Subcutaneous abdominal adipose tissue (tissue), 5 donors: ENCODE data around the gene LYSMD1.

Source experiments
- H3K27ac ChIP-seq: one replicate; pipeline ENCODE4 v1.7.0; 2013; ENCODE audit warnings: low read depth, mild to moderate bottlenecking, inconsistent platforms, low read length, moderate library complexity
- H3K27me3 ChIP-seq, 5 donors: one replicate each; pipeline ENCODE4 v1.7.0; 2013; ENCODE audit warnings: low read length in 5 of 5, inconsistent platforms in 1 of 5; ENCODE audit not compliant: control insufficient read depth in 5 of 5, insufficient read depth in 4 of 5
- H3K36me3 ChIP-seq, 5 donors: one replicate each; pipeline ENCODE4 v1.7.0; 2013; ENCODE audit warnings: low read length in 5 of 5; ENCODE audit not compliant: control insufficient read depth in 5 of 5, insufficient read depth in 5 of 5
- H3K4me1 ChIP-seq, 5 donors: one replicate each; pipeline ENCODE4 v1.7.0; 2013; ENCODE audit warnings: low read length in 5 of 5, mild to moderate bottlenecking in 3 of 5, moderate library complexity in 1 of 5; ENCODE audit not compliant: control insufficient read depth in 5 of 5, insufficient read depth in 5 of 5
- H3K4me3 ChIP-seq, 5 donors: one replicate each; pipeline ENCODE4 v1.7.0; 2013; ENCODE audit warnings: low read length in 5 of 5, low read depth in 1 of 5
- H3K9ac ChIP-seq, 5 donors: one replicate each; pipeline ENCODE4 v1.7.0; 2013; ENCODE audit warnings: low read length in 5 of 5, mild to moderate bottlenecking in 4 of 5, moderate library complexity in 3 of 5
- H3K9me3 ChIP-seq, 5 donors: one replicate each; pipeline ENCODE4 v1.7.0; 2013; ENCODE audit warnings: low read length in 5 of 5; ENCODE audit not compliant: control insufficient read depth in 5 of 5
- donor health status: healthy.
- donor health status: healthy.
- donor health status: healthy.
- donor health status: healthy.
- donor health status: healthy.

LYSMD1 gene

DNA sequence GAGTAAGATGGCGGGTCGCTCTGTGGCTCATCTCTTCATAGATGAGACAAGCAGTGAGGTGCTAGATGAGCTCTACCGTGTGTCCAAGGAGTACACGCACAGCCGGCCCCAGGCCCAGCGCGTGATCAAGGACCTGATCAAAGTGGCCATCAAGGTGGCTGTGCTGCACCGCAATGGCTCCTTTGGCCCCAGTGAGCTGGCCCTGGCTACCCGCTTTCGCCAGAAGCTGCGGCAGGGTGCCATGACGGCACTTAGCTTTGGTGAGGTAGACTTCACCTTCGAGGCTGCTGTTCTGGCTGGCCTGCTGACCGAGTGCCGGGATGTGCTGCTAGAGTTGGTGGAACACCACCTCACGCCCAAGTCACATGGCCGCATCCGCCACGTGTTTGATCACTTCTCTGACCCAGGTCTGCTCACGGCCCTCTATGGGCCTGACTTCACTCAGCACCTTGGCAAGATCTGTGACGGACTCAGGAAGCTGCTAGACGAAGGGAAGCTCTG is 6.9 kb downstream of the LYSMD1 start:
- no peaks in the 10 kb centered on the region for H3K9me3 ChIP-seq
- peaks cover 2 to 26% (median 14%) of the 10 kb centered on the region in 5 donors for H3K4me1 ChIP-seq
- no peak overlapping the region for H3K27ac ChIP-seq
- H3K4me3 ChIP-seq: no peak overlapping the region
- peaks cover 0 to 47% (median 38%) of the 10 kb centered on the region in 5 donors for H3K36me3 ChIP-seq
- H3K27me3 ChIP-seq: no peaks in the 10 kb centered on the region
- H3K9ac ChIP-seq: peak overlapping the region in 3 of 5 donors; percentile 23 to 35 (median 25)

GRCh38 chr1:151158326-151158725 is 7.4 kb downstream of the LYSMD1 start:
- Histone ChIP-seq H3K36me3 (peaks cover 0 to 47% (median 38%) of the 10 kb centered on the region in 5 donors), H3K9me3 (no peaks in the 10 kb centered on the region), H3K27ac (no peak overlapping the region), H3K9ac (peak overlapping the region in 1 of 5 donors; percentile 12), H3K27me3 (no peaks in the 10 kb centered on the region), H3K4me3 (no peak overlapping the region), H3K4me1 (peaks cover 2 to 26% (median 14%) of the 10 kb centered on the region in 5 donors)

- H3K4me3 ChIP-seq: peak overlapping the region; percentile 30 to 69 (median 49)
- H3K9me3 ChIP-seq: no peaks in the 10 kb centered on the region
- peak overlapping the region in 2 of 5 donors; percentile 19 to 25 for H3K9ac ChIP-seq
- H3K27ac ChIP-seq: no peak overlapping the region
- H3K27me3 ChIP-seq: no peaks in the 10 kb centered on the region
- peaks cover 0 to 47% (median 38%) of the 10 kb centered on the region in 5 donors for H3K36me3 ChIP-seq
- H3K4me1 ChIP-seq: peaks cover 2 to 26% (median 14%) of the 10 kb centered on the region in 5 donors
Observed at GRCh38 chr1:151157067-151157531, 8.6 kb downstream of the LYSMD1 start.

DNA sequence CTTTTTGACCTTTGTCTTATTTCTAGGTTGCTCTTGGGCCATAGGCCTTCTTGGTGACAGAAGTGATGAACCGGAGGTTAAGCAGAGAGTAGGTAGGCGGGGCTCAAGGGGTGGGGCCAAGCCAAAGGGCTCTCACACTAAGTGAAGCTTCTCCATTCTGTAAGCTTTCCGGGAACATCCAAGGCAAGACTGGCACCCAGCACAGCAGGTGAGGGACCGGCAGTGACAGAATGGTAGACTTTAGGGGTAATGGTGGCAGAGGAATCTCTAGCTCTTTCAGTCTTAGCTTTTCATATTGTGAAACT is 9.2 kb downstream of the LYSMD1 start, which contains the start of gene TNFAIP8L2:
Gene TNFAIP8L2 (plus strand): TSS at position 135 of the 305 bp plus-strand sequence. CDS start 2,049 bp downstream, outside the sequence.
- Histone ChIP-seq H3K9me3 (no peaks in the 10 kb centered on the region), H3K36me3 (peaks cover 0 to 42% (median 34%) of the 10 kb centered on the region in 5 donors), H3K4me1 (peaks cover 2 to 26% (median 14%) of the 10 kb centered on the region in 5 donors), H3K9ac (peak within 1 kb of the TSS in 2 of 5 donors; percentile 19 to 25), H3K27ac (no peak within 1 kb of the TSS), H3K4me3 (peak within 1 kb of the TSS; percentile 30 to 69 (median 49)), H3K27me3 (no peaks in the 10 kb centered on the region)

DNA sequence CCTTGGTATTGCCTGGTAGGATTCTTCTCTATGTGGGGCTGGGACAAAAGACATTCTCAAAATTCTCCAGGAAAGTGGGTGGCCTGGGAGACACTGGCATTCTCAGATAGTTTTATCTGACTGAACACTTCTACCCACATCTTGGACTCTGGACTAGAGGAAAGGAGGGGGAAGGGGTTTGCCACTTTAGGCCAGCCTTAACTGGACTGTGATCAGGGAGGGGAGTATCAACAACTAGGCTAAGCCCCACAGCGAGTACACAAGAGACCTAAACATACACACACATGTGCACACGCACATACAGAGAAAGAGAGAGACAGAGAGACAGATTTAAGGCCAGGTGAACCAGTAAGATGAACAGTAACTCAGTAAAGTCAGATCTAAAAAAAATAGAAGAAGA is 18.0 kb downstream of the LYSMD1 start:
- H3K9ac ChIP-seq: peak overlapping the region in 4 of 5 donors; percentile 61 to 76 (median 70)
- no peaks in the 10 kb centered on the region for H3K27me3 ChIP-seq
- no peak overlapping the region for H3K4me3 ChIP-seq
- H3K9me3 ChIP-seq: no peaks in the 10 kb centered on the region
- no peak overlapping the region for H3K27ac ChIP-seq
- peaks cover 3 to 43% (median 30%) of the 10 kb centered on the region in 5 donors for H3K4me1 ChIP-seq
- H3K36me3 ChIP-seq: peaks cover 0 to 2% (median 0%) of the 10 kb centered on the region in 5 donors

DNA sequence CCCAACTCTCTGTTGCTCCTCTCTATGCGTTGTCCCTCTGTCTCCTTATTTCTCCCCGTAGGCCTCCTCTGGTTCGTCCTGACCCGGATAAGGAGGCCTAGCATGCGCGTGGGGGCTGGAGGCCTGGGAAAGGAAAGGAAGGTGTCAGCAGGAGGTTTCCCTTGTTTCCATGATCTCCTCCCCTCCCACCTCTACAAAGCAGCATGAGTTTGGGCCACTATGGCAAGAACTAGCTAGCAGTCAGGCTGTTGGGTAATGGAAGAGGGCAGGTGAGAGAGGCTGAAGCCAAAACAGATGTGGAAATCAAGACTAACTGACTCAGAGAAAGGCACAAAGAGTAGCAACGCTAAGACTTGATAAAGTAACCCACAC is 18.6 kb downstream of the LYSMD1 start:
- Histone ChIP-seq H3K4me3 (peak overlapping the region; percentile 65 to 90 (median 82)), H3K9me3 (no peaks in the 10 kb centered on the region), H3K27me3 (no peaks in the 10 kb centered on the region), H3K9ac (peak overlapping the region; percentile 48 to 76 (median 64)), H3K36me3 (peaks cover 0 to 2% (median 0%) of the 10 kb centered on the region in 5 donors), H3K27ac (peak overlapping the region; percentile 30), H3K4me1 (peaks cover 3 to 43% (median 30%) of the 10 kb centered on the region in 5 donors)

GRCh38 chr1:151146412-151147131 is 19.1 kb downstream of the LYSMD1 start, which contains the start of gene SEMA6C:
Gene SEMA6C (minus strand): TSS chr1:151146631. CDS start chr1:151142621, 4,010 bp downstream.
- Histone ChIP-seq H3K36me3 (peaks cover 0 to 2% (median 0%) of the 10 kb centered on the region in 5 donors), H3K27ac (peak within 1 kb of the TSS; percentile 30), H3K4me1 (peaks cover 3 to 43% (median 30%) of the 10 kb centered on the region in 5 donors), H3K4me3 (peak within 1 kb of the TSS; percentile 65 to 90 (median 82)), H3K9ac (peak within 1 kb of the TSS; percentile 48 to 84 (median 76)), H3K9me3 (no peaks in the 10 kb centered on the region), H3K27me3 (no peaks in the 10 kb centered on the region)

DNA sequence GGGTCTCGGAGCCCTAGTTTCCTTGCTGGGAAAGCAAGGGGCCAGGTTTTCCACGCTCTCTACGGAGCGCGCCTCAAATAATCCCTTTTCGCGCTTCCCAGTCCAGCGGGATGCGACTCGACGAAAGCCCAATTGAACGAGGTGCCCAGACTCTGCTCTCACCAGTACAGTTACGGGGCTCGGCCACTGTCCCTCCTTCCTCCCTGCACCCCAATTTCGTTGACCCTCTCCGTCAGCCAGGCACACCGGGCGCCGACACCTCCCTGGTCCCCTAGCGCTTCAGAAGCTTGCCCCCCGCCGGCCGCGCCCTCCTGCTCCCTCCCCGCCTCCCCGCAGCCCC is 19.7 kb downstream of the LYSMD1 start:
- H3K9me3 ChIP-seq: no peaks in the 10 kb centered on the region
- no peak overlapping the region for H3K27ac ChIP-seq
- peaks cover 0 to 2% (median 0%) of the 10 kb centered on the region in 5 donors for H3K36me3 ChIP-seq
- peak overlapping the region in 4 of 5 donors; percentile 9 to 84 (median 70) for H3K9ac ChIP-seq
- H3K27me3 ChIP-seq: no peaks in the 10 kb centered on the region
- H3K4me1 ChIP-seq: peaks cover 3 to 43% (median 30%) of the 10 kb centered on the region in 5 donors
- H3K4me3 ChIP-seq: peak overlapping the region; percentile 65 to 90 (median 82)

GRCh38 chr1:151145304-151146071 is 20.2 kb downstream of the LYSMD1 start:
- Histone ChIP-seq H3K27ac (no peak overlapping the region), H3K9me3 (no peaks in the 10 kb centered on the region), H3K27me3 (no peaks in the 10 kb centered on the region), H3K4me3 (peak overlapping the region; percentile 65 to 90 (median 82)), H3K36me3 (peaks cover 0 to 2% (median 0%) of the 10 kb centered on the region in 5 donors), H3K9ac (peak overlapping the region; percentile 44 to 84 (median 61)), H3K4me1 (peaks cover 3 to 43% (median 30%) of the 10 kb centered on the region in 5 donors)
